Measurements from ENCODE around the gene SAP25. TPM values are rescaled to one million over a fixed set of nuclear protein-coding genes. Genes with fewer than 3 reads are reported as not detected.

SAP25 gene
- polyA plus RNA-seq, 1 donor from 2014 or later: 0.52 TPM

- no peaks in the 10 kb centered on the region for H3K9me2 ChIP-seq (ENCODE audit: insufficient read depth, low read length)
- no peaks in the 10 kb centered on the region for H4K20me1 ChIP-seq (ENCODE audit: insufficient read depth)
- no peak overlapping the region for H3K4me3 ChIP-seq (ENCODE audit: low read length)
- no peak for TF ChIP-seq EZH2 (IDR thresholded peaks at IDR 0.05; ENCODE audit: borderline replicate concordance, insufficient read depth, low read length, poor library complexity, severe bottlenecking)
- TF ChIP-seq SMC3 (conservative IDR thresholded peaks at IDR 0.05; ENCODE audit: poor library complexity): no peak
- no peak for TF ChIP-seq REST (IDR thresholded peaks at IDR 0.05; ENCODE audit: borderline replicate concordance)
- TF ChIP-seq CTCF (IDR thresholded peaks at IDR 0.05; ENCODE audit: poor library complexity, severe bottlenecking): no peak
- no peak for TF ChIP-seq RAD21 (conservative IDR thresholded peaks at IDR 0.05)
- no peak for TF ChIP-seq TAF1 (IDR thresholded peaks at IDR 0.05; ENCODE audit: low read depth)
- TF ChIP-seq MXI1 (conservative IDR thresholded peaks at IDR 0.05; ENCODE audit: poor library complexity, severe bottlenecking): no peak
- TF ChIP-seq EP300 (conservative IDR thresholded peaks at IDR 0.05; ENCODE audit: poor library complexity, severe bottlenecking): no peak
- no peak for TF ChIP-seq POLR2AphosphoS5 (IDR thresholded peaks at IDR 0.05)
- H3K79me2 ChIP-seq (replicated peaks; ENCODE audit: insufficient read depth, low read length): peaks cover under 1% of the 10 kb centered on the region
- no peak overlapping the region for H3K4me2 ChIP-seq (ENCODE audit: low read length)
- no peaks in the 10 kb centered on the region for H3K27me3 ChIP-seq (ENCODE audit: insufficient read depth, low read depth, low read length)
- no peaks in the 10 kb centered on the region for H3K9me3 ChIP-seq (ENCODE audit: low read length)
- no peak overlapping the region for H3K9ac ChIP-seq (ENCODE audit: low read length)
- no peaks in the 10 kb centered on the region for H3F3A ChIP-seq (ENCODE audit: insufficient read depth, low read length, poor library complexity, severe bottlenecking)
- no peak overlapping the region for H2AFZ ChIP-seq (ENCODE audit: low read depth, low read length)
- no peak overlapping the region for H3K27ac ChIP-seq (ENCODE audit: low read length)
- H3K36me3 ChIP-seq (ENCODE audit: insufficient read depth, low read length): no peaks in the 10 kb centered on the region
Observed at GRCh38 chr7:100545360-100546128, 28.2 kb downstream of the SAP25 start.

- H3K9ac ChIP-seq (ENCODE audit: low read length): no peak overlapping the region
- H3K4me3 ChIP-seq (ENCODE audit: low read length): no peak overlapping the region
- H3K27me3 ChIP-seq (ENCODE audit: insufficient read depth, low read depth, low read length): no peaks in the 10 kb centered on the region
- no peaks in the 10 kb centered on the region for H3K9me3 ChIP-seq (ENCODE audit: low read length)
- peaks cover 6% of the 10 kb centered on the region for H3K79me2 ChIP-seq (replicated peaks; ENCODE audit: insufficient read depth, low read length)
- TF ChIP-seq EP300 (conservative IDR thresholded peaks at IDR 0.05; ENCODE audit: poor library complexity, severe bottlenecking) (no peak), REST (IDR thresholded peaks at IDR 0.05; ENCODE audit: borderline replicate concordance) (no peak), SMC3 (conservative IDR thresholded peaks at IDR 0.05; ENCODE audit: poor library complexity) (no peak), RAD21 (conservative IDR thresholded peaks at IDR 0.05) (no peak), EZH2 (IDR thresholded peaks at IDR 0.05; ENCODE audit: borderline replicate concordance, insufficient read depth, low read length, poor library complexity, severe bottlenecking) (no peak), CTCF (IDR thresholded peaks at IDR 0.05; ENCODE audit: poor library complexity, severe bottlenecking) (no peak), TAF1 (IDR thresholded peaks at IDR 0.05; ENCODE audit: low read depth) (no peak)
- no peak overlapping the region for H2AFZ ChIP-seq (ENCODE audit: low read depth, low read length)
- no peaks in the 10 kb centered on the region for H4K20me1 ChIP-seq (ENCODE audit: insufficient read depth)
- H3K36me3 ChIP-seq (ENCODE audit: insufficient read depth, low read length): no peaks in the 10 kb centered on the region
- no peak overlapping the region for H3K4me2 ChIP-seq (ENCODE audit: low read length)
- no peaks in the 10 kb centered on the region for H3K9me2 ChIP-seq (ENCODE audit: insufficient read depth, low read length)
- H3F3A ChIP-seq (ENCODE audit: insufficient read depth, low read length, poor library complexity, severe bottlenecking): no peaks in the 10 kb centered on the region
- H3K27ac ChIP-seq (ENCODE audit: low read length): no peak overlapping the region
Observed at GRCh38 chr7:100544967-100545359, 28.7 kb downstream of the SAP25 start.
